ENCODE data around the gene ARX.

The ARX gene

GRCh38 chrX:25001808-25002660, 13.7 kb downstream of the ARX start:
- no peak for DNase-seq (ENCODE audit: low spot score)

GRCh38 chrX:24999511-24999910, 16.3 kb downstream of the ARX start:
- DNase-seq (ENCODE audit: low spot score): no peak

- DNase-seq (ENCODE audit: low spot score): no peak
Measured at GRCh38 chrX:24996096-24996709, 19.6 kb downstream of the ARX start.

DNA sequence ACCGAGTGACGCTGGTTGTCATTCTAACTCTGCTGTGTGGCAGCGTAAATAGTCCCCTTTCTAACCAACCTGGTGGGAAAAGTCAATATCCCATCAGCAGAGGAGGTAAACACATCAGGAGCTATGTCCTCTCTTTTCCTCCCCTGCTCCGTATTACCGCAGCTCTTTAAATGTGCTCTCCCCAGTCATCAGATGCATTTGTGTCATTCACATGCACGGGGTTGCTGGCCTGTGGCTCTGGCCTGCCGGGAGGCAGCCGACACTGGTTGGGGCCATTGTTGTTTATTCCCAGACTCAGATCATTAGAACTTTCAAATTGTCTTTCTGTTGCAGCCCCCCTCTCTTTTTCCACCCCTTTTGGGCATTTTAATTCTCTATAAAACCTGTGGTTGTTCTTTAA, 21.9 kb downstream of the ARX start:
- DNase-seq (ENCODE audit: low spot score): no peak

DNA sequence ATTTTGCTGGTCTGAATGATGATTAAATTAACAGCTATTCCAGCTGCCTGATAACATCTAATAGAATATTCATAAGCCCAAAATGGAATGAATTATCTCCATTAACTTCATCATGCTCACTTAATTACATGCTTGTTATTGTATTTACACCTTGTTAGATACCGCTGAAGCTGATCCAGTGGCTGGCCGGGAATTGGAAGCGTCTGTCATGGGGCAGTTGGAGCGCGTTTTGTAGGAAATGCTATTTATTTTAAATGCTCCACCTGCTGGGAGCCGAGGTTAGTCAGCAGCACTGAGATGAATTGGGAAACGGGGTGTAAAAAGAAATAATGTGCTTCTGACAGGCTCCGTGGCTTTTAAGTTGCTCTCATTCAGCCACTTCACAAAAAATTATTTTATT, 25.2 kb downstream of the ARX start:
- no peak for DNase-seq (ENCODE audit: low spot score)

GRCh38 chrX:24988314-24988713, 27.5 kb downstream of the ARX start:
- no peak for DNase-seq (ENCODE audit: low spot score)

DNA sequence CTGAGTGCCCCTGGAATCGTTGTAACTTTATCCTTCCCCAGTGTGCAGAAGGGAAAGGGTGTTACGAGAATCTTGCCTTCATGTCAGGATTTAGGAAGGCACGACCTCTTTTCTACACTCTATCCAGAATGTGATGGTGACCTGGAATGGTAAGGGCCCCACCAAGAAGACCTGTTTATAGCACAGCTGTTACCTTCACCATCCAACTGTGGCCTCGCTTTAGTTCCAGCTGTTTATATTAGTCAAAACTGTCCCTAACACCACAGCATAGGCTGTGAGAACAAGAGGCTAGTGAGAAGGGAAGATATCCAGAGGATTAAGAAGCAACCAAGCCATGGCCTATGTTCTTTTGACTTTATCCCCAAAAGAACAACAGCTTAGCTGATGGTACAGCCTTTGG, 28.0 kb downstream of the ARX start:
- no peak for DNase-seq (ENCODE audit: low spot score)

DNA sequence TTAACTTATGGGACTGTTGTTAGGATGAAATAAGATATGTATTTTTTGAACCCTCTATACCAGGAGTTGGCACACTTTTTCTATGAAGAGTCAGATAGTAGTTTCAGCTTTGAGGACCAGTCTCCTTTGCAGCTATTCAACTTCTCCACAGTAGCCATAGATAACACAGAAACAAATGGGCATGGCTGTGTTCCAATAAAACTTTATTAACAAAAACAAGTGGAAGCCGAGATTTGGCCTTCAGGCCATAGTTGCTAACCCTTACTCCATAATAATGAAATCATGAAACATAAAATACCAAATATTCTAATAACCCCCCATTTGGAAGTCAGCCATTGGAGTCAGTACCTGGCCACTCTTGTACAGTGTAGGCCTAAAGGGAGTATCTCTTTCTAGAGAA, 30.6 kb downstream of the ARX start:
- no peak for DNase-seq (ENCODE audit: low spot score)

DNA sequence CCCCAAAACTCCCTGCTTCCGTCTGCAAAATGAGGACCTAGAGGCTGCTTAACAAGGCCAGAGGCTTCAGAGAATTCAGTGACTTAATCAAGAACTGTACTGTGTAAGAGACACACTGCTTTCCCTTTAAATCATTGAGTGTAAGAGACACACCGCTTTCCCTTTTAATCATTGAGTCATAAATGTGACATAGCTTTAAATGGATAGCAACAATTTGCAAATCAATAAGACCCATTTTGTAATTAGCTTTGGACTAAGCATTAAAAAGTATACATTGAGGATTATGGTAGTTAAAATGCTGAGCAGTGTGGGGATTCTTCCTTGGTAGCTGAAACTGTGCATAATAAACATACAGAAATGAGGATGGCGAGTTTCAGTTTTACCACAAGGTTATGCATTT, 31.8 kb downstream of the ARX start:
- DNase-seq (ENCODE audit: low spot score): no peak

DNA sequence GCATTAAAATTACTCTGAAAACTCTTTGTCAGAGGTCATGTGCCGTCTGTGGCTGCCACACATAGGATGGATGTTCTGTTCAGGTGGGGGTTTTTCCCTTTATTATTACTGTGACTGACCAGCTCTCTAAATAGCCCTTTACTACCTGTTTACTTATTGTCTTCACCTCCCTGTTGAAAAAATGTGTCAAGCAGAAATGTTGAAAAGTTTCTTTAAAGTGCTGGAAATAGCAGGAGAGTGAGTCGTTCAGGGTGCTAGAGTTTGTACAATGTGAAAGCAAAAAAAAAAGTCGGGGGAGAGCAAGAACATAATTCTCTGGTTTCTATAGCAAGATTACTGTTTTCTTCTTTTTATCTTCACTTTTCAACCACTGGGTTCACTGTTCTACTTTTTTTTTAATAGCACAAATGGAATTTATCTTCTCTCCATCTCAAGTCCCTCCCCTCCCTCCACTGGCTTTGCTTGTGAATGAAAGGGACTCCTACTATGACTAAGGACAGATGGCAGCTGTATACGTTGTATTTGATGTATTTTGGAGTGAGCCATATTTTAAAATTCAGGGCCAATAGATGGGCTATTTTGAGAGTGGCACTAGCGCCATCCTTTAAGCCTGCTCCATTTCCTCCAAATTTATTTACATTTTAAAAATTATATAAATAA, 33.3 kb downstream of the ARX start:
- DNase-seq (ENCODE audit: low spot score): no peak

- no peak for DNase-seq (ENCODE audit: low spot score)
Measured at GRCh38 chrX:24981030-24981429, 34.7 kb downstream of the ARX start.

DNA sequence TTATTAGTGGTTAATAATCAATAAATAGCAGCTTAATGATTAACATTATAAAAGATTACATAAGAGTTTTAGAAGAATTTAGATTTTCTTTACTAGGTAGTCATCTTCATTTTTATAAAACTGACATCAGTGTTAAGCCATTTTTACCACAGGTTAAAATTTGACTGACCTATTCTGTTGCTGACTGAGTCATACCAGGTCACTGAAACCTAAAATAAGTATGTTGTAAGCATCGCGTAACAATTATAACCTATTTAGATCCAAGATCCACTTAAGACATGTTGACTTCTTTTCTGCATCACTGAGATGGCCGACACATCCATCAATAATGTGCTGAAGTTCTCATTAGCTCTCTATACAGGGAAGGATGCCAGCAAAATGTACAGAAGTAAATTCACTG, 36.7 kb downstream of the ARX start:
- no peak for DNase-seq (ENCODE audit: low spot score)

- DNase-seq (ENCODE audit: low spot score): no peak
Measured at GRCh38 chrX:24969812-24970211, 46.0 kb downstream of the ARX start.

DNA sequence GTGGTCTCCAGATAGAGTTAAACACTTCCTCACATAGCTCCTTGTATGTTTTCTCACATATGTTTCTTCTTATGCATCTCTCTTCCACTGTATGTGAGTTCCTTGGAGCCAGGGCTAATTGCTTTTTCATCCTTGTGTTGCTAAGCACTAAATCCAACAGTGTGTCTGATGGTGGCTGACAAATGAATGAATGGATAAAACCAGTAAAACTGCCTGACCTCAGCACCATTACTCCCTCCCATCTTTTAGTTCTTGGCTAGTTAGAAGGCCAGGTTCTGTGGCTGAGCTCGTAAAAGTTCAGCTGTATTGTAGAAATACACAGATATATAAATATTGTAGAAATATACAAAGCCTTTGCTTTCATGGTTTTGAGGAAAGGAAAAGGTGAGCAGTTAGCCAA, 50.4 kb downstream of the ARX start:
- no peak for DNase-seq (ENCODE audit: low spot score)

GRCh38 chrX:24963823-24964222, 51.9 kb downstream of the ARX start:
- DNase-seq (ENCODE audit: low spot score): no peak

- no peak for DNase-seq (ENCODE audit: low spot score)
Measured at GRCh38 chrX:24961809-24962208, 54.0 kb downstream of the ARX start.

GRCh38 chrX:24956828-24957227, 58.9 kb downstream of the ARX start:
- DNase-seq (ENCODE audit: low spot score): no peak

DNA sequence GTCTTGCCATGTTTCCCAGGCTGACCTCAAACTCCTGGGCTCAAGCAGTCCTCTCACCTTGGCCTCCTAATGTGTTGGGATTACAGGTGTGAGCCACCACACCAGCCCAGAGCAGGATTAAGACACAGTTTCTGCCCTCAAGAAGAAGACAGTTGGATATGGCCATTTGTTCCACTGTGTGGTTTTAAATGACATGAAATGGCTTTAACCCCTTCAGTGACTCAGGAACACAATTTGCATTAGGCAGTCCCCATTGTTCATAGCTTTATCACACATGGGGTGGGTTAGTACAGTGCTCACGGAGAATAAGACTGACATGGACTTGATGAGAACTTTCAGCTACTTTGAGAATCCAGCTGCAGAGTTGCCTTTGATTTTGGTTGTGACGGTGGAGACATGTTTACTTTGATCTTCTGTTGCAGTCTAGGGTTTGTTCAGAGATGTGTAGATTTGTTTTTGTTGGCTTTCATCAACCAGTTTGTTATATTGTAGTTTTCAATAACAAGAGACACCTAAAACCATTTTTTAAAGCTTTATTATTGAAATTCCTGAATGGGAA, 60.3 kb downstream of the ARX start:
- DNase-seq (ENCODE audit: low spot score): no peak

DNA sequence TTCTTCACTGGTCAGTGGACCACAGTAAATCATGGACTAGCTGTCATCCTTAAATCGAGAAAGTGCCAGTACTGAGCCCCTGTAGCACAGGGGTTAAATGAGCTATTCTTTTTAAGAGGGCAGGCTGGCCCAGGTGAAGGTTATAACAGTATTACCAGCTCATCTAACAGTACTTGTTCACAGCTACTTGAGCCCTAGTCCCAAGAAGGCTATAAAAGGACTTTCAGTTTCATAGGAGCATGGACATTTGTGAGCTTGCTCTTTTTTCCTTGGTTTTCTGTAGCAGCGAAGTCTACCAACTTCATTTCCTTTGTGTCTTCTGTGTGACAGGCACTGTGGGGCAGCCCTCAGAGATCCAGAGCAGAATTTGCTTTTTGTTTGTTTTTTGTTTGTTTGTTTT, 61.0 kb downstream of the ARX start:
- no peak for DNase-seq (ENCODE audit: low spot score)
